HG02973 (cell line): ENCODE data around the gene HSPG2.
"Not testable (repeated sequence)": the region's sequence is repeated elsewhere in the genome, so short reads cannot be mapped to it uniquely, and the experiment has no call there.

Experiments
- ATAC-seq: cut with Tn5 transposase; IDR thresholded peaks from one replicate; pipeline ENCODE4 v1.9.1; 2021; ENCODE audit warnings: moderate library complexity; ENCODE audit not compliant: unreplicated experiment

HSPG2 gene

GRCh38 chr1:21914880-21915640 lies 22.1 kb downstream of the HSPG2 start:
- no peak for ATAC-seq

- no peak for ATAC-seq
Measured at GRCh38 chr1:21914450-21914849, 22.7 kb downstream of the HSPG2 start.

- ATAC-seq, result no peak
Measured at GRCh38 chr1:21913763-21914162, 23.3 kb downstream of the HSPG2 start.

GRCh38 chr1:21913258-21913657 lies 23.9 kb downstream of the HSPG2 start:
- no peak for ATAC-seq

- ATAC-seq, result no peak
Measured at GRCh38 chr1:21912038-21912758, 24.9 kb downstream of the HSPG2 start.

- no peak for ATAC-seq
Measured at GRCh38 chr1:21911205-21912001, 25.7 kb downstream of the HSPG2 start.

GRCh38 chr1:21910558-21911204 lies 26.4 kb downstream of the HSPG2 start:
- ATAC-seq, result no peak

- no peak for ATAC-seq
Measured at GRCh38 chr1:21909787-21910503, 27.2 kb downstream of the HSPG2 start.

GRCh38 chr1:21909286-21909759 lies 27.8 kb downstream of the HSPG2 start:
- ATAC-seq, result no peak

- ATAC-seq, result not testable (repeated sequence)
Measured at GRCh38 chr1:21907737-21908534, 29.2 kb downstream of the HSPG2 start.

- ATAC-seq, result no peak
Measured at GRCh38 chr1:21907079-21907418, 30.1 kb downstream of the HSPG2 start.

GRCh38 chr1:21906173-21907078 lies 30.7 kb downstream of the HSPG2 start:
- ATAC-seq, result no peak

GRCh38 chr1:21904704-21905520 lies 32.2 kb downstream of the HSPG2 start:
- ATAC-seq, result no peak

- ATAC-seq, result no peak
Measured at GRCh38 chr1:21904454-21904703, 32.7 kb downstream of the HSPG2 start.

- ATAC-seq, result no peak
Measured at GRCh38 chr1:21903638-21904453, 33.3 kb downstream of the HSPG2 start.

- ATAC-seq, result no peak
Measured at GRCh38 chr1:21902026-21903012, 34.8 kb downstream of the HSPG2 start.
